GM12872 (cell line): ENCODE results near the gene CPVL.

ENCODE experiments used
- TF ChIP-seq, protein P1 (sequence below): IDR thresholded peaks from 3 replicates; pipeline ENCODE4 v1.5.1; 2011; ENCODE audit warnings: low read depth, mild to moderate bottlenecking, low read length, moderate library complexity; ENCODE audit not compliant: insufficient read depth

The CPVL gene

DNA sequence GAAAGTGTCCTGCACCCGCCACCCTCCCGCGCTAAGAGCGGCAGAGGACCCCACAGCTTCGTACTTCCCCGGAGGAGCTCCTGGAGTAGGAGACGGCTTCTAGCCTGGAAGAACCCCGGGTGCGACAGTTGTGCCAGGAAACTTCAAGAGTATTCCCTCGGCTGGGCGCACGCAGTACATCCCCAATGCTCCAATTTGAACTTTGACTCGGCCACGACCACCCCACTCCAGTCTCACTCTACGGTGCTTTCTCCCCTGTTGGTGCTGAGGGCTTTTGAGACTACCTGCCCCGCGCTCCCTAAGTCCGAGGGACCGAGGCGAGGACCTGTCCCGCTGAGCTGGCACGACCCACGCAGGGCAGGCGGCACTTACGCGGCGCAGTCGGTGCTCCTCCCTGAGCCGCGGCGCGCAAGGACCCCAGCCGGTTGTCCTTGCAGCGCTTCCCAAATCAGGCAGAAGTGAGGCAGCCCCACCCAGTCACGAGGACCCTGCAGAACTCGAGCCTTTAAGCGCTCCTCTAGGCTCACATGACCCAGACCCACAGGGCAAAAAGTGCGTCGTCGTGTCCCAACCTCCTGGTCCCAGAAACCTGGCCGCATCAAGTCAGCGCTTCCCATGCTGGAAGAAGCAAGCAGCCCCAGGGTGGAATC is at the start of gene CPVL:
Gene CPVL (minus strand): TSS at position 481 of the 650 bp plus-strand sequence. CDS start 25,476 bp downstream, outside the sequence.
- TF ChIP-seq, protein P1, sequence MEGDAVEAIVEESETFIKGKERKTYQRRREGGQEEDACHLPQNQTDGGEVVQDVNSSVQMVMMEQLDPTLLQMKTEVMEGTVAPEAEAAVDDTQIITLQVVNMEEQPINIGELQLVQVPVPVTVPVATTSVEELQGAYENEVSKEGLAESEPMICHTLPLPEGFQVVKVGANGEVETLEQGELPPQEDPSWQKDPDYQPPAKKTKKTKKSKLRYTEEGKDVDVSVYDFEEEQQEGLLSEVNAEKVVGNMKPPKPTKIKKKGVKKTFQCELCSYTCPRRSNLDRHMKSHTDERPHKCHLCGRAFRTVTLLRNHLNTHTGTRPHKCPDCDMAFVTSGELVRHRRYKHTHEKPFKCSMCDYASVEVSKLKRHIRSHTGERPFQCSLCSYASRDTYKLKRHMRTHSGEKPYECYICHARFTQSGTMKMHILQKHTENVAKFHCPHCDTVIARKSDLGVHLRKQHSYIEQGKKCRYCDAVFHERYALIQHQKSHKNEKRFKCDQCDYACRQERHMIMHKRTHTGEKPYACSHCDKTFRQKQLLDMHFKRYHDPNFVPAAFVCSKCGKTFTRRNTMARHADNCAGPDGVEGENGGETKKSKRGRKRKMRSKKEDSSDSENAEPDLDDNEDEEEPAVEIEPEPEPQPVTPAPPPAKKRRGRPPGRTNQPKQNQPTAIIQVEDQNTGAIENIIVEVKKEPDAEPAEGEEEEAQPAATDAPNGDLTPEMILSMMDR, result no peak

DNA sequence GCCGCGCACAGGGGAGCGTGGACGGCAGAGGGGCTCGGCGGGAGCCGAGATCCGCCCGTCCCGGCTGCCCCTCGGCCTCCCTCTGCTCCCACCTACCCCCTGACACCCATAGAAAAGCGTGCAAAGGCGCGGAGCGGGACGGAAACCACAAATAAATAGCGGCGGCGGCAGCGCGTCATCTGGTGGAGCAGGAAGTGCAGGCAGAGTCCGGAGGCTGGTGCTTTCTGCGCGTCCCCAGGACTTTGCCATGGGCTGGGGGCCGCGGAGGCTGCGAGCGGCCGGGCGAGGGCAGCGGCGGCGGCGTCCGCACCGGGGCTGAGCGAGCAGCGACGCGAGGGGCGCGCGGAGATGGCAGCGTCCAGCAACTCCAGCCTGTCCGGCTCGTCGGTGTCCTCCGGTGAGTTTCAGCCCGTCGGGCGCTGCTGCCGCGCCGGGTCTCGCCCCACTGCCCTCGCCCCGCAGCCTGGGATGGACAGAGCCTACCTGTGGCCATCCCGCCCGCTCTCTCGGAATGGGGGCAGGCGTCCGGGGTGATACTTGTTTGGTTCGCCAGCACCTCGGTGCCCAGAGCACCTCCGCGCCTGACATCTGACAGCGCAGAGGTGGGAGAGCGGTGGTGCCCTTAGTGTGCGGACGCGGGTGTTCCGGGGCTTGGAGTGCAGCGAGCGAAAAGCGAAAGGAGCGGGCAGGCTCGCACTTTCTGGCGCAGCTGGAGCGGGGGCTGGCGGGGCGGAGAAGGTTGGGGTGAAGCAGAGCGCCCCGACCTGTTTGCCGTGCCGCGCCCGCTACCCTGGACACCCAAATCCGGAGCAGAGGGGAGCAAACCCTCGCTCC is 48.5 kb upstream of the CPVL start, which contains the start of gene CHN2:
Gene CHN2 (plus strand): TSS at position 182 of the 834 bp plus-strand sequence.
- TF ChIP-seq, protein P1, result no peak

DNA sequence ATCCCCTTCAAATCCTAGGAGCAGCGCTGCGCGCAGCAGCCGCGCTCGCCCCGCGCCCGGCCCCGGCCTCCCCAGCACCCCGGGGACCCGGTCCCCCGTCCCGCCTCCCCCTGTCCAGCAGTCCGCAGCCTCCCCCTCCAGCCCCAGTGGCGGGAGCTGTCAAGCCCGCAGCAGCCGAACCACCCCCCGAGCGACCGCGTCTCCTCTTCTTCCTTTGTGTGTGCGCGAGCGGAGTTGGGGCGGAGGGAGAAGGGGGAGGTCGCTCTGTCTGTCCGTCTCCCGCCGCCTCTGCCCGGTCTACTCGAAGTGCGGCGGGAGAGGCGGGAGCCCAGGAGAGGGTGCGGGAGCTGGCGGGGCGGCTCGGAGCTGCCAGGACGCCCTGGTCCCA is 47.9 kb upstream of the CPVL start:
- TF ChIP-seq, protein P1, result no peak

- TF ChIP-seq, protein P1, result no peak
These were observed 47.2 kb upstream of the CPVL start for GRCh38 chr7:29193316-29194205.

DNA sequence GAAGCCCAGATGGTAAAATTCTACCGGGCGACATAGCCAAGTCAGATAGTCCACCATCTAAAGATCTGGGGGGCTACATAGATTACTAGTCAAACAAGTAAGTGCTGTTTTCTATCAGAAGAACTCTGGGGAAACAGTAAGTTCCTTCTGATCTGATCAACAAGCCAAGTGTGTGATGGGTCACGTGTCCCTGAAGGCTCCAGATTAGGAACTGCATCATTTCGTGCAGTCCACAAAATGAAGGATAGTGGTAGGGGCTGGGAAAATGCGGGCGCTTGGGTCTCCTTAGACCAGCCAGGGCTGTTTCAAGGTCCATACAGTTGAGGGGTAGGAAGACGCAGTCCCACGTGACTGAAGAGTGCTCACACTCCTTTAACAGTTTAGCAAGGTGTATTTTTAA is 46.5 kb upstream of the CPVL start:
- TF ChIP-seq, protein P1, result no peak

DNA sequence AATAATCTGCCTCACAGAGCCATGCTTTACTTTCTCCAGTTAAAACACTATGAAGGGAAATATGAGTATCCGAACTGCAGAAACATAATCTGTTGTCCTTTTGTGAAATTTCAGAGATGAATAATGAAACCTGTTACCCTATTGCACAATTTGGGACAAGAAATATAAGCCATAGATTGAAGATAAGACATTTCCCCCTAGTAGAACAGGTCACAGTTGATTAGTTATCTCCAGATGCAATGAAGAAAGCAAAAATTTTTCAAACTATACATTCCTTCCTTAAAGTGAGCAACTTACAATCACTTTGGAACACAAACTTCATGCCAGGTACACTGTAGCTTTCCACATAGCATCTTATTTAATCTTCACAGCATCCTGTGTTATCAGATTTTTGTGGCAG is 46.0 kb upstream of the CPVL start:
- TF ChIP-seq, protein P1, result no peak
